Measurements from ENCODE around the gene PSTPIP2. TPM values are rescaled to one million over a fixed set of nuclear protein-coding genes. Genes with fewer than 3 reads are reported as not detected.
A peak's percentile ranks its signal among the peaks of the same experiment; 100 is the strongest.
"Not testable (repeated sequence)": the region's sequence is repeated elsewhere in the genome, so short reads cannot be mapped to it uniquely, and the experiment has no call there.

The PSTPIP2 gene
- polyA plus RNA-seq, 4 donors: 2.0 to 13.3 (median 4.2) TPM

- peaks cover 0 to 4% (median 2%) of the 10 kb centered on the region in 3 donors for H3K4me1 ChIP-seq (ENCODE audit: control insufficient read depth in 3 of 3, insufficient read depth in 2 of 3, low read depth in 1 of 3, low read length in 2 of 3)
- no peaks in the 10 kb centered on the region for H3K9me3 ChIP-seq (ENCODE audit: control insufficient read depth in 2 of 2, insufficient read depth in 1 of 2, low read depth in 1 of 2, low read length in 1 of 2)
- no peak for FAIRE-seq
These were observed 95.1 kb downstream of the PSTPIP2 start for GRCh38 chr18:45976974-45977373.

GRCh38 chr18:45976566-45976965 lies 95.5 kb downstream of the PSTPIP2 start:
- DNase-seq: no peak
- Histone ChIP-seq H3K27me3 (ENCODE audit: control insufficient read depth in 3 of 3, insufficient read depth in 3 of 3, low read length in 3 of 3) (no peaks in the 10 kb centered on the region), H3K4me1 (ENCODE audit: control insufficient read depth in 3 of 3, insufficient read depth in 2 of 3, low read depth in 1 of 3, low read length in 2 of 3) (peaks cover 0 to 4% (median 2%) of the 10 kb centered on the region in 3 donors), H3K36me3 (ENCODE audit: control insufficient read depth in 3 of 3, insufficient read depth in 2 of 3, low read depth in 1 of 3, low read length in 3 of 3) (no peaks in the 10 kb centered on the region), H3K4me3 (ENCODE audit: low read depth in 1 of 3, low read length in 3 of 3) (no peak overlapping the region), H3K9me3 (ENCODE audit: control insufficient read depth in 2 of 2, insufficient read depth in 1 of 2, low read depth in 1 of 2, low read length in 1 of 2) (no peaks in the 10 kb centered on the region), H3K27ac (ENCODE audit: low read depth in 1 of 3, low read length in 2 of 3) (no peak overlapping the region)
- FAIRE-seq: no peak
- 5 to 20% (median 7%) methylated on average over 1 of the region's 1 CpG for WGBS, 3 donors

More at GRCh38 chr18:45976974-45977373, 95.1 kb downstream of the PSTPIP2 start:
- no peak for DNase-seq
- Histone ChIP-seq H3K4me3 (ENCODE audit: low read depth in 1 of 3, low read length in 3 of 3) (no peak overlapping the region), H3K36me3 (ENCODE audit: control insufficient read depth in 3 of 3, insufficient read depth in 2 of 3, low read depth in 1 of 3, low read length in 3 of 3) (no peaks in the 10 kb centered on the region), H3K27me3 (ENCODE audit: control insufficient read depth in 3 of 3, insufficient read depth in 3 of 3, low read length in 3 of 3) (no peaks in the 10 kb centered on the region), H3K27ac (ENCODE audit: low read depth in 1 of 3, low read length in 2 of 3) (no peak overlapping the region)
- WGBS, 3 donors: 84 to 90% (median 87%) methylated on average over 5 of the region's 5 CpGs

GRCh38 chr18:45974088-45974536 lies 97.9 kb downstream of the PSTPIP2 start:
- 5 to 24% (median 8%) methylated on average over 5 of the region's 5 CpGs for WGBS, 3 donors
- Histone ChIP-seq H3K4me1 (ENCODE audit: control insufficient read depth in 3 of 3, insufficient read depth in 2 of 3, low read depth in 1 of 3, low read length in 2 of 3) (no peaks in the 10 kb centered on the region), H3K9me3 (ENCODE audit: control insufficient read depth in 2 of 2, insufficient read depth in 1 of 2, low read depth in 1 of 2, low read length in 1 of 2) (no peaks in the 10 kb centered on the region), H3K4me3 (ENCODE audit: low read depth in 1 of 3, low read length in 3 of 3) (no peak overlapping the region), H3K36me3 (ENCODE audit: control insufficient read depth in 3 of 3, insufficient read depth in 2 of 3, low read depth in 1 of 3, low read length in 3 of 3) (no peaks in the 10 kb centered on the region), H3K27ac (ENCODE audit: low read depth in 1 of 3, low read length in 2 of 3) (no peak overlapping the region), H3K27me3 (ENCODE audit: control insufficient read depth in 3 of 3, insufficient read depth in 3 of 3, low read length in 3 of 3) (no peaks in the 10 kb centered on the region)
- FAIRE-seq (peak; percentile 51), DNase-seq (peak; percentile 65 to 78)

GRCh38 chr18:45967007-45967706 lies 104.9 kb downstream of the PSTPIP2 start, which contains the start of gene EPG5:
Gene EPG5 (minus strand): TSS chr18:45967329. CDS start chr18:45967239, 90 bp downstream.
- Histone ChIP-seq H3K36me3 (ENCODE audit: control insufficient read depth in 3 of 3, insufficient read depth in 2 of 3, low read depth in 1 of 3, low read length in 3 of 3) (peaks cover 0 to 3% (median 0%) of the 10 kb centered on the region in 3 donors), H3K27ac (ENCODE audit: low read depth in 1 of 3, low read length in 2 of 3) (peak within 1 kb of the TSS; percentile 71 to 81 (median 73)), H3K9me3 (ENCODE audit: control insufficient read depth in 2 of 2, insufficient read depth in 1 of 2, low read depth in 1 of 2, low read length in 1 of 2) (no peaks in the 10 kb centered on the region), H3K4me1 (ENCODE audit: control insufficient read depth in 3 of 3, insufficient read depth in 2 of 3, low read depth in 1 of 3, low read length in 2 of 3) (peaks cover 0 to 2% (median 0%) of the 10 kb centered on the region in 3 donors), H3K4me3 (ENCODE audit: low read depth in 1 of 3, low read length in 3 of 3) (peak within 1 kb of the TSS; percentile 59 to 92 (median 89)), H3K27me3 (ENCODE audit: control insufficient read depth in 3 of 3, insufficient read depth in 3 of 3, low read length in 3 of 3) (no peaks in the 10 kb centered on the region)
- DNase-seq (peak; percentile 98), FAIRE-seq (no peak)
- 0 to 1% (median 0%) methylated on average over 48 to 50 of the region's 50 CpGs for WGBS, 3 donors

DNA sequence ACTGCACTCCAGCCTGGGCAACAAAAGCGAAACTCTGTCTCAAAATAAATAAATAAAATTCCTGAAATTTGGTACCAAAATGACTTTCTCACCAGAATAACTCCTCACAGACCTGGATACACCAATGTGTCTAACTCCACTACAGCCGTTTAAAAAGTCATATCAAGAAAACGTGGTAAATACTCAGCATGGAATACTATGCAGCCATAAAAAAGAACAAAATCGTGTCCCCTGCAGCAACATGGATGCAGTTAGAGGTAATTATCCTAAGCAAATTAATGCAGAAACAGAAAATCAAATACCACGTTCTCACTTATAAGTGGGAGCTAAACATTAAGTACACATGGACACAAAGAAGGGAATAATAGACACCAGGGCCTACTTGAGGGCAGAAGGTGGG lies 107.1 kb downstream of the PSTPIP2 start:
- not testable (repeated sequence) for H3K27ac ChIP-seq (ENCODE audit: low read depth in 1 of 3, low read length in 2 of 3); H3K4me3 ChIP-seq (ENCODE audit: low read depth in 1 of 3, low read length in 3 of 3); H3K9me3 ChIP-seq (ENCODE audit: control insufficient read depth in 2 of 2, insufficient read depth in 1 of 2, low read depth in 1 of 2, low read length in 1 of 2); DNase-seq; H3K27me3 ChIP-seq (ENCODE audit: control insufficient read depth in 3 of 3, insufficient read depth in 3 of 3, low read length in 3 of 3); H3K36me3 ChIP-seq (ENCODE audit: control insufficient read depth in 3 of 3, insufficient read depth in 2 of 3, low read depth in 1 of 3, low read length in 3 of 3); FAIRE-seq; H3K4me1 ChIP-seq (ENCODE audit: control insufficient read depth in 3 of 3, insufficient read depth in 2 of 3, low read depth in 1 of 3, low read length in 2 of 3)
- WGBS, 3 donors: 96 to 99% (median 97%) methylated on average over 5 of the region's 5 CpGs

DNA sequence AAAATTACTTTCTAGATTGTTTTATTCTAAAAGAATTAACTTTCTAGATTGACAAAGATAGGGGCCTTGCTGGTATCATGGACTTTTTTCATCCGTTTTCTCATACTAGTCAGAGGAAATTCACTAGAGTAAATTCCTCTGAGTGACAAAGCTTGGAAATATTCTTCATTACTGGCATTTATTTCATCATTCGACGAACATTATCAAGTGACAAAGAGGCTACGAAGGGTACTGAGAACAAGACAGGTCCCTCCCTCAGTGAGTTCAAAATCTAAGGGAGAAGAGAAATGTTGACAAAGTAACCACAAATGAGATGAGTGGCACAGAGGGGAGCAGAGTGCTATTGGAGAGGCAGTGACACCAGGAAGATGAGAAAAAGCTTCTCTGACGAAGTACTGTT lies 109.2 kb downstream of the PSTPIP2 start:
- Histone ChIP-seq H3K9me3 (ENCODE audit: control insufficient read depth in 2 of 2, insufficient read depth in 1 of 2, low read depth in 1 of 2, low read length in 1 of 2) (no peaks in the 10 kb centered on the region), H3K27ac (ENCODE audit: low read depth in 1 of 3, low read length in 2 of 3) (peak overlapping the region in 1 of 3 donors; percentile 46), H3K4me3 (ENCODE audit: low read depth in 1 of 3, low read length in 3 of 3) (no peak overlapping the region), H3K27me3 (ENCODE audit: control insufficient read depth in 3 of 3, insufficient read depth in 3 of 3, low read length in 3 of 3) (no peaks in the 10 kb centered on the region), H3K36me3 (ENCODE audit: control insufficient read depth in 3 of 3, insufficient read depth in 2 of 3, low read depth in 1 of 3, low read length in 3 of 3) (peaks cover 0 to 9% (median 0%) of the 10 kb centered on the region in 3 donors), H3K4me1 (ENCODE audit: control insufficient read depth in 3 of 3, insufficient read depth in 2 of 3, low read depth in 1 of 3, low read length in 2 of 3) (peaks cover 0 to 2% (median 0%) of the 10 kb centered on the region in 3 donors)
- 81 to 83% (median 83%) methylated on average over 5 of the region's 5 CpGs for WGBS, 3 donors
- no peak for DNase-seq
- no peak for FAIRE-seq

DNA sequence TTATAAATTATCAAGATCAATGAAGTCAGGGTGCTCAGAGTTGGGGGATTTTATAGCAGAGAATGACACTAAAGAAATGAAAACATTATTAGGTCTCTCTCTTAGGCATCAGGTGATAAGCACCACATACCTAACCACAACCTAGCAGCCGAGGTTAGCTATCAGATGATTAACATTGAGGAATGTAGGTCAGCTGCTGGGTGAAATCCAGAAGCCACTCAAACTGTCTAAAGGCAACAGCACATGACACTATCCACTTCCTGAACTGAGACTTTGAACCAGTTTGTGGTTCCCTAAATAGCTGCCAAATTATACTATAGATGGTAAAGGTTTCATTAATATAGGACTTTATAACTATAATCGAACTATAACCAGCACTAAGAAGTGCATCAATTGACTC lies 109.6 kb downstream of the PSTPIP2 start:
- H3K36me3 ChIP-seq (ENCODE audit: control insufficient read depth in 3 of 3, insufficient read depth in 2 of 3, low read depth in 1 of 3, low read length in 3 of 3): peaks cover 0 to 9% (median 0%) of the 10 kb centered on the region in 3 donors
- FAIRE-seq (no peak), DNase-seq (peak; percentile 28 to 66)
- no peaks in the 10 kb centered on the region for H3K9me3 ChIP-seq (ENCODE audit: control insufficient read depth in 2 of 2, insufficient read depth in 1 of 2, low read depth in 1 of 2, low read length in 1 of 2)
- no peak overlapping the region for H3K4me3 ChIP-seq (ENCODE audit: low read depth in 1 of 3, low read length in 3 of 3)
- peaks cover 0 to 2% (median 0%) of the 10 kb centered on the region in 3 donors for H3K4me1 ChIP-seq (ENCODE audit: control insufficient read depth in 3 of 3, insufficient read depth in 2 of 3, low read depth in 1 of 3, low read length in 2 of 3)
- no peaks in the 10 kb centered on the region for H3K27me3 ChIP-seq (ENCODE audit: control insufficient read depth in 3 of 3, insufficient read depth in 3 of 3, low read length in 3 of 3)
- no peak overlapping the region for H3K27ac ChIP-seq (ENCODE audit: low read depth in 1 of 3, low read length in 2 of 3)
- WGBS, 3 donors: 13 to 45% (median 20%) methylated on average over 2 of the region's 2 CpGs

DNA sequence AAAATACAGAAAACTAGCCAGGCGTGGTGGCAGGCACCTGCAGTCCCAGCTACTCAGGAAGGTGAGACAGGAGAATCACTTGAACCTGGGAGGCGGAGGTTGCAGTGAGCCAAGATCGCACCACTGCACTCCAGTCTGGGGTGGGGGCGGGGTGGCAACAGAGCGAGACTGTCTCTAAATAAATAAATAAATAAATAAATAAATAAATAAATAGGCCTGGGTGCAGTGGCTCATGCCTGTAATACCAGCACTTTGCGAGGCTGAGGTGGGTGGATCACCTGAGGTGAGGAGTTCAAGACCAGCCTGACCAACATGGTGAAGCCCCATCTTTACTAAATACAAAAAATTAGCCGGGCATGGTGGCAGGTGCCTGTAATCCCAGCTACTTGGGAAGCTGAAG lies 112.6 kb downstream of the PSTPIP2 start:
- peaks cover 2 to 16% (median 7%) of the 10 kb centered on the region in 3 donors for H3K36me3 ChIP-seq (ENCODE audit: control insufficient read depth in 3 of 3, insufficient read depth in 2 of 3, low read depth in 1 of 3, low read length in 3 of 3)
- H3K27me3 ChIP-seq (ENCODE audit: control insufficient read depth in 3 of 3, insufficient read depth in 3 of 3, low read length in 3 of 3); H3K4me1 ChIP-seq (ENCODE audit: control insufficient read depth in 3 of 3, insufficient read depth in 2 of 3, low read depth in 1 of 3, low read length in 2 of 3); H3K4me3 ChIP-seq (ENCODE audit: low read depth in 1 of 3, low read length in 3 of 3); FAIRE-seq; DNase-seq; H3K9me3 ChIP-seq (ENCODE audit: control insufficient read depth in 2 of 2, insufficient read depth in 1 of 2, low read depth in 1 of 2, low read length in 1 of 2); H3K27ac ChIP-seq (ENCODE audit: low read depth in 1 of 3, low read length in 2 of 3): not testable (repeated sequence)
- WGBS, 3 donors: 97 to 99% (median 98%) methylated on average over 7 of the region's 7 CpGs
